ENCODE data around the gene LILRB2. TPM values are rescaled to one million over a fixed set of nuclear protein-coding genes. Genes with fewer than 3 reads are reported as not detected.

LILRB2 gene
- total RNA-seq, 1 experiment from 2014 or later, result not detected

- POLR2A ChIA-PET (ENCODE audit: low non-redundant PET), result no interaction called here
- no peak for DNase-seq (ENCODE audit: low spot score)
- Histone ChIP-seq H3K27ac (ENCODE audit: low read depth, low read length, poor library complexity, severe bottlenecking) (no peak overlapping the region), H3K9me3 (ENCODE audit: low read depth, low read length, poor library complexity, severe bottlenecking) (no peaks in the 10 kb centered on the region), H3K4me3 (ENCODE audit: low read depth, low read length, poor library complexity, severe bottlenecking) (no peak overlapping the region), H3K27me3 (replicated peaks; ENCODE audit: insufficient read depth, low read depth, low read length, poor library complexity) (peaks cover 27% of the 10 kb centered on the region), H3K4me1 (ENCODE audit: insufficient read depth, low read length, poor library complexity, severe bottlenecking) (no peaks in the 10 kb centered on the region), H3K36me3 (ENCODE audit: insufficient read depth, low read length, poor library complexity, severe bottlenecking) (no peaks in the 10 kb centered on the region)
- intact Hi-C loops (cut with micrococcal nuclease; ENCODE audit: unreplicated experiment), result no loop called here
- TF ChIP-seq EZH2 (IDR thresholded peaks at IDR 0.05; ENCODE audit: borderline replicate concordance, low read depth, low read length, poor library complexity, severe bottlenecking) (no peak), CTCF (conservative IDR thresholded peaks at IDR 0.05; ENCODE audit: low read depth, low read length) (no peak)
- CTCF ChIA-PET, result interaction anchor here (0.7 kb wide), 1 partner anchor 10 kb away, joined by 3 read pairs; no protein-coding TSS in a partner anchor
- BruUV-seq (replicated peaks), result no TSS peak
These were observed 24.4 kb downstream of the LILRB2 start for GRCh38 chr19:54256250-54257115.

- Histone ChIP-seq H3K27me3 (replicated peaks; ENCODE audit: insufficient read depth, low read depth, low read length, poor library complexity) (peaks cover 27% of the 10 kb centered on the region), H3K9me3 (ENCODE audit: low read depth, low read length, poor library complexity, severe bottlenecking) (no peaks in the 10 kb centered on the region), H3K36me3 (ENCODE audit: insufficient read depth, low read length, poor library complexity, severe bottlenecking) (no peaks in the 10 kb centered on the region), H3K4me3 (ENCODE audit: low read depth, low read length, poor library complexity, severe bottlenecking) (no peak overlapping the region), H3K27ac (ENCODE audit: low read depth, low read length, poor library complexity, severe bottlenecking) (no peak overlapping the region), H3K4me1 (ENCODE audit: insufficient read depth, low read length, poor library complexity, severe bottlenecking) (no peaks in the 10 kb centered on the region)
- no TSS peak for BruUV-seq (replicated peaks)
- no peak for TF ChIP-seq EZH2 (IDR thresholded peaks at IDR 0.05; ENCODE audit: borderline replicate concordance, low read depth, low read length, poor library complexity, severe bottlenecking)
- TF ChIP-seq CTCF (conservative IDR thresholded peaks at IDR 0.05; ENCODE audit: low read depth, low read length), result no peak
- ChIA-PET CTCF (no interaction called here), POLR2A (ENCODE audit: low non-redundant PET) (no interaction called here)
- no peak for DNase-seq (ENCODE audit: low spot score)
- intact Hi-C loops (cut with micrococcal nuclease; ENCODE audit: unreplicated experiment), result no loop called here
These were observed 25.7 kb downstream of the LILRB2 start for GRCh38 chr19:54255105-54255775.

- POLR2A ChIA-PET (ENCODE audit: low non-redundant PET), result no interaction called here
- no TSS peak for BruUV-seq (replicated peaks)
- no peak for DNase-seq (ENCODE audit: low spot score)
- TF ChIP-seq CTCF (conservative IDR thresholded peaks at IDR 0.05; ENCODE audit: low read depth, low read length) (no peak), EZH2 (IDR thresholded peaks at IDR 0.05; ENCODE audit: borderline replicate concordance, low read depth, low read length, poor library complexity, severe bottlenecking) (no peak)
- Histone ChIP-seq H3K4me3 (ENCODE audit: low read depth, low read length, poor library complexity, severe bottlenecking) (no peak overlapping the region), H3K36me3 (ENCODE audit: insufficient read depth, low read length, poor library complexity, severe bottlenecking) (no peaks in the 10 kb centered on the region), H3K27me3 (replicated peaks; ENCODE audit: insufficient read depth, low read depth, low read length, poor library complexity) (peaks cover 32% of the 10 kb centered on the region), H3K9me3 (ENCODE audit: low read depth, low read length, poor library complexity, severe bottlenecking) (no peaks in the 10 kb centered on the region), H3K4me1 (ENCODE audit: insufficient read depth, low read length, poor library complexity, severe bottlenecking) (no peaks in the 10 kb centered on the region), H3K27ac (ENCODE audit: low read depth, low read length, poor library complexity, severe bottlenecking) (no peak overlapping the region)
- CTCF ChIA-PET, result no interaction called here
- intact Hi-C loops (cut with micrococcal nuclease; ENCODE audit: unreplicated experiment), result no loop called here
These were observed 26.6 kb downstream of the LILRB2 start for GRCh38 chr19:54254195-54254906.
